Adrenal gland (tissue), 5 donors: ENCODE results near the gene SPHKAP.

ENCODE experiments used
- POLR2A ChIP-seq, 2 donors: fragments of 450-650 bp; IDR thresholded peaks; one replicate each; pipeline ENCODE4 v1.6.1; 2017; ENCODE audit warnings: antibody characterized with exemption in 2 of 2, mild to moderate bottlenecking in 2 of 2, moderate library complexity in 1 of 2
- TF ChIP-seq, protein P1 (sequence below), 6 experiments: fragments of 450-650 bp in 4 of 6; fragments of 200-600 bp in 2 of 6; sonication (generic) in 1 of 6; IDR thresholded peaks; 1 replicate in 5 of 6; 2 replicates in 1 of 6; pipeline versions ENCODE4 v1.5.1 to v1.8.0; 2016 to 2021; ENCODE audit warnings: antibody characterized with exemption in 6 of 6, mild to moderate bottlenecking in 2 of 6, moderate library complexity in 1 of 6
- donor health status: DM: no; HTN: no; CAD: no.

DNA sequence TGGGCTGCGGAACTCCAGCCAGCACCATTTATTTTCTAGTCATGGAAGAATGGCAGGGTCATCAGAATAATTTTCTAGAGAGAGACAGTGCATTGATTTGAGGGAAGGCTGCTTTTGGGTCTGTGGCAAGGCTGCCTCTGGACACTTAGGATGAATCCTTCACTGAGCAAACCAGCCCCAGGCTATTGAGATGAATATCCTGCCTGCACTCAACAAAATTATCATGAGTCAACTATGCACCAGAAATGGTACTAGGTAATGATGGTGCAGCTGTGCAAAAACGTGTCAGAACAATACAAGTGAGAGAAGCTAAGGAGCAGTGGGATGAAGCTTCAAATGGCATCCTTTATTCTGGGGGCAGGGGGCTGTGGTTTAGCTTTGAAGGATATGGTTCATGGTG is 115.8 kb downstream of the SPHKAP start:
- TF ChIP-seq, protein P1, sequence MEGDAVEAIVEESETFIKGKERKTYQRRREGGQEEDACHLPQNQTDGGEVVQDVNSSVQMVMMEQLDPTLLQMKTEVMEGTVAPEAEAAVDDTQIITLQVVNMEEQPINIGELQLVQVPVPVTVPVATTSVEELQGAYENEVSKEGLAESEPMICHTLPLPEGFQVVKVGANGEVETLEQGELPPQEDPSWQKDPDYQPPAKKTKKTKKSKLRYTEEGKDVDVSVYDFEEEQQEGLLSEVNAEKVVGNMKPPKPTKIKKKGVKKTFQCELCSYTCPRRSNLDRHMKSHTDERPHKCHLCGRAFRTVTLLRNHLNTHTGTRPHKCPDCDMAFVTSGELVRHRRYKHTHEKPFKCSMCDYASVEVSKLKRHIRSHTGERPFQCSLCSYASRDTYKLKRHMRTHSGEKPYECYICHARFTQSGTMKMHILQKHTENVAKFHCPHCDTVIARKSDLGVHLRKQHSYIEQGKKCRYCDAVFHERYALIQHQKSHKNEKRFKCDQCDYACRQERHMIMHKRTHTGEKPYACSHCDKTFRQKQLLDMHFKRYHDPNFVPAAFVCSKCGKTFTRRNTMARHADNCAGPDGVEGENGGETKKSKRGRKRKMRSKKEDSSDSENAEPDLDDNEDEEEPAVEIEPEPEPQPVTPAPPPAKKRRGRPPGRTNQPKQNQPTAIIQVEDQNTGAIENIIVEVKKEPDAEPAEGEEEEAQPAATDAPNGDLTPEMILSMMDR (IDR thresholded peaks at IDR 0.05): no peak
- no peak for TF ChIP-seq POLR2A (IDR thresholded peaks at IDR 0.05)
